Activated CD8-positive, alpha-beta memory T cell treated with anti-CD3 and anti-CD28 coated beads for 1 hour (primary cell): ENCODE measurements around the gene CCM2.
"Not testable (repeated sequence)": the region's sequence is repeated elsewhere in the genome, so short reads cannot be mapped to it uniquely, and the experiment has no call there.

Experiments used
- DNase-seq, 2 donors: peaks; one replicate each; pipeline ENCODE4 v3.0.0-alpha.2; 2020; ENCODE audit warnings: low read depth in 1 of 2; ENCODE audit errors: extremely low read depth in 1 of 2

CCM2 gene

DNA sequence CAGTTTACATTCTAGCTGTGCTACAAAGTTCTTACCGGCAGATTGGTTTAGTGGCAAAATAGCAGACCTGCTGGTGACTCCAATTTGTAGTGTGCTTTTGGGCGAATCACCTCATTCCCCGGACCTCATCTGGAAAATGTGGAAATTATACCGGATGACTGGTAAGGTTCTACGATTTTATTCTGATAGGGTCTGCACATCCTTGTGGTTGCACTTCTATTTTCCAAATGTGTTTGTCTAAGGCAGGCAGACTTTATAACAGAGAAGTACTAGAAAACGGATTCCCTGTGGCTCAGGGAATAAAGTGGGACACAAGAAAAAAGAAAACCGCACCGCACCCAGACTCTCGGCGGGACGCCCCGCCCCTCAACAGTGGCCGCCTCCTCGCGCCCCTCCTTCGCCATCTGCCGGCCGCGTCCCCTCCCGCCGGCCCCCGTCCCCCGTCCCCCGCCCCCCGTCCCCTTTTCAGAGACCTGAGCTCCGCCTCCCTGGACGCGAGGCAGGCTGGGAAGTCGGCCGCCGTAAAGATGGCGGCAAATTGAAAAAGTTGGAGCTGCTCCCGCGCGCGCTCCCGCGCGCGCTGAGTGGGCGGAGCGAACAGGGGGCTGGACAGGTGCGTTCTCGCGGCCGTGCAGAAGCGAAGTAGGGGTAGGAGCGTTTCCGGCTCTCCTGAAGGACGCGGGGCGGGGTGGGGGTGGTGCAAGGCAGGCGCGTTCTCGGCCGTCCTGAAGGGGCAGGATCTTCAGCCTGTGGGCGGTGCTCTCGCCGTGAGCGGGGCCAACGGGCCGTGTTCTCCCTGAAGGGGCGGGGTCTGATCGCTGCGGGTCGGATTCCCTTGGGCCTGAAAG, 532 bp upstream of the CCM2 start:
- DNase-seq = peak; percentile 96 to 98

- no peak for DNase-seq
Observed at GRCh38 chr7:45001138-45001694, 1.2 kb downstream of the CCM2 start.

DNA sequence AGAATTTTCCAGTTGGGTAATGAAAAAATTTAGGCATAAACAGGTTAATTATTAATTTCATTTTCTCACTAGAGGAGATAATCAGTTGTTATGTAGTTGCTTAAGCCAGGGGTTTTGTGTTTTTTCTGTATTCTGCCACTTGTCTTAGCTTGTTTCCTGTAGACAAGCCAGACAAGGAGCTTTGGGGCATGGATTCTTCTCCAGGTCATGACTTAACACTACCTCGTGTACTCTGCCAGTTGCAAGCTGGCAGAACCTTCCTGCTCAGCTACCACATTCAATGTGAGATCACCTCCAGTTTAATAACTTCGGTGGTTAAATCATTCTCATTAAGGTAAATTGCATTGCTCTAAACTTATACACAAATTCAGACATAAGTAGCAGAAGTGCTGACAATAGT, 1.8 kb downstream of the CCM2 start:
- DNase-seq = no peak

DNA sequence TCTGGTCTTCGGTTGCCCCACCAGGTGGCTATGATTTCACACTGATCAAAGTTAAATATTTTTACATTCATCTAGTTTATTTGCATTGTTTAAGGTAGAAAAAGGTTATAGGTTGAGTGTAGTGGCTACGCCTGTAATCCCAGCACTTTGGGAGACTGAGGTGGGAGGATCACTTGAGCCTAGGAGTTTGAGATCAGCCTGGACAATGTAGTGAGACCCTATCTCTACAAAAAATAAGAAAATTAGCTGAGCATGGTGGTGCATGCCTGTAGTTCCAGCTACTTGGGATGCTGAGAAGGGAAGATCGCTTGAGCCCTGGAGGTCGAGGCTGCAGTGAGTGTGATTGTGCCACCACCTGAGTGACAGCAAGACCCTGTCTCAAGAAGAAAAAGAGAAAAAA, 3.8 kb downstream of the CCM2 start:
- DNase-seq = no peak

DNA sequence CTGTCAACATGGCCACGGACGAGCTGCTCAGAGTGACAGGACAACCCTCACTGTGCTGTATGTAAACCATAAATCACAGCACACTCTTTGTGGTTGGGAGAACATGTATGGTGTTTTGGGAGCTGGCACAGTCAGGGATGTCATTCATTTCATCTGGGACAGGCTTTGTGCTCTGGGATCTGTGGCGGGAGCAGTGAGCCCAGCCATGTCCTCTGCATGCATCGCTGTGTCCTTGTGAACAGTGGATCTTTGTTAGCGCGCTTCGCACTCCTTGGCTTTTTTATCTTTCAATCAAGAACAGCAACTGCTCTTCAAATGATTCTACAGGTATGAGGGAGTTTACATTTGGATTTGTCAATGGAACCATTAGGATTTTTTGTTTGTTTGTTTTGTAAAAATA, 7.1 kb downstream of the CCM2 start:
- no peak for DNase-seq

DNA sequence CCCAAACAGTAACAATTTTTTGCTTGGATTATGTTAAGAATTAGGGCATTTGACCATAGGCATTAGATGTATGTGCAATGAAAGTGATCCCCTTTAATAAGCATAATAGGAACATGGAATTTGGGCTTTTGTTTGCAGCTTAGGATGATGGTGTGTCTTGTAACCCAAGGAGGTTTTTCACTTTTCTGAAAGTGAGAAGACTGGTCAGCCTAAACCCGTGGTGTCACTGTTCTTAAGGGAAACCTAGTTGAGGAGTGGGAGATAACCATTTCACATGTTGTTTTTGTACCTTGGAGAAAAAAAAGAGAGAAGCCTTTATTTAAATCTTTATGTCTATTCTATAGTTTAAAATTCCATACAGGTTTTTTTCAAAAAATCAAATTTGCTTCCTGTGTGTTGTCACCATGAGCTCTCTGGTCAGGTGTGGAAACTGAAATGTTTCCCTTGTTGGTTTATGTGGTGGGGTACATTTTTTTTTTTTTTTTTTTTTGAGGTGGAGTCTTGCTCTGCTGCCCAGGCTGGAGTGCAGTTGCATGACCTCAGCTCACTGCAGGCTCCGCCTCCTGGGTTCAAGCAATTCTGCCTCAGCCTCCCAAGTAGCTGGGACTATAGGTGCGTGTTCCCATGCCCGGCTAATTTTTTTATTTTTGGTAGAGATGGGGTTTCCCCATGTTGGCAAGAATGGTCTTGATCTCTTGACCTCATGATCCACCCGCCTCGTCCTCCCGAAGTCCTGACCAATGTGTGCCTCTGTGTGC, 7.7 kb downstream of the CCM2 start:
- no peak for DNase-seq

DNA sequence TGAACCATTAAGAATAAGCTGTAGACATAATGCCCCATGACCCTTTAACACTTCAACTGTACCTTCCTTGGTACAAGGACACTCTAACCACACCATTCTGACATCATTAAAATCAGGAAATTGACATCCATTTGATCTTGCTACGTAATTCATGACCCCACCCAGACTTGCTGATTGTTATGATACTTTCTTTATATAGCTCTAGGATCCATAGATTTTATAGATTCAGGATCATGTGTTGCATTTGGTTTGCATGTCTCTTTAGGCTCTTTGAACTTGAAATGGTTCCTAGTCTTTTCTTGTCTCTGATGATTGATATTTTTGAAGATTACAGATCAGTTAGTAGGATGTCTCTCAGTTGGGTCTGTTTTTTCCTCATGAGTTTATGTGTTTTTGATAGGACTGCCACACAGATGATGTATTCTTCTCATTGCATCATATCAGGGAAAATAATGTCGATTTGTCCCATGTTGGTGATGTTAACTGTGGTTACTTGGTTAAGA, 13.5 kb downstream of the CCM2 start:
- no peak for DNase-seq

GRCh38 chr7:45015313-45015712, 15.3 kb downstream of the CCM2 start:
- no peak for DNase-seq

DNA sequence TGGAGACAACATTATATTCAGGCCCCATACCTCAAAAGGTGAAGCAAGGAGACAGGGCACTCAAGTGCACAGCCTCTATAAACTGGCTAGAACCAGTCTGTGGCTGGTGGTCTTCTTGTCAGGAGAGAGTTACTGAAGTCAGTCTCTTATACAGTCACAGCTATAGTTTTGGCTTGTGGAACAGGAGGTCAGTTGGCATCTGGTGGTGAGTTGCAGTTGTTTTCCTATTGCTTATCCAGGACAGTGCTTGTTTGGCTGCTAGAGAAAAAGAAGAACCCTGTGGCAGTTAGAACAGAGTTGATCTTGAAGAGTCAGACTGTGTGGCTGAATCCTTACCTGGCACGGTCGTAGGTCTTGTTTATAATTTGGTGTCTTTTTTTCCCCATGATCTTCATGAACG, 17.3 kb downstream of the CCM2 start:
- no peak for DNase-seq

GRCh38 chr7:45020915-45021314, 20.9 kb downstream of the CCM2 start:
- no peak for DNase-seq

- DNase-seq = no peak
Observed at GRCh38 chr7:45021604-45022296, 21.7 kb downstream of the CCM2 start.

DNA sequence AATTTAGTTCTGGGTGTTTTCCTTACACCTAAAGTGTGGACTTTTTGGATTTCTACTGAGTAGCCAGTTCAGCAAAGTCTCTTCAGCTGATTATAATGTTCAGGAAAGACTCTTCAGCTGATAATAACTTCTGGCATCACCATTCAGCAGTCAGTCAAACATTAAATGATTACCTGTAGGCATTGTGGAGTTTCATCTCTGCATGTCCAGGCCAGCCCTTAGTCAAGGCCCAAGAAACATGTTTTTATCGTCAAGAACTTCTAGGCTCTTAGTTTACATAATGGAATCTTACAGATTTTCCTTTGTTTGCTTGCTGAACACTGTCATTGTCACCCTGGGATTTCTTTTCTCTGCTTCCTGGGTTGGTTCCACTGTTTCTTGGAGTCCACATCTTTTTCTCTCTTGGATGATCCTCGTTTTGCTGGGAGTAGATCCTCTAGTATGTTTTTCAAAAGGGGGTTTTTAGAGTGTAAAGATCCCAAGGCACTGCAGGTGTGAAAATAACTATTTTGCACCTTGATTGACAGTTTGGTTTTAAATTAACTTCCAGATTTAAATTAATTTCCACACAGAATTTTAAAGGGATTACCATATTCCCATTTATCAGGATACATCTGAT, 24.2 kb downstream of the CCM2 start:
- DNase-seq = no peak

DNA sequence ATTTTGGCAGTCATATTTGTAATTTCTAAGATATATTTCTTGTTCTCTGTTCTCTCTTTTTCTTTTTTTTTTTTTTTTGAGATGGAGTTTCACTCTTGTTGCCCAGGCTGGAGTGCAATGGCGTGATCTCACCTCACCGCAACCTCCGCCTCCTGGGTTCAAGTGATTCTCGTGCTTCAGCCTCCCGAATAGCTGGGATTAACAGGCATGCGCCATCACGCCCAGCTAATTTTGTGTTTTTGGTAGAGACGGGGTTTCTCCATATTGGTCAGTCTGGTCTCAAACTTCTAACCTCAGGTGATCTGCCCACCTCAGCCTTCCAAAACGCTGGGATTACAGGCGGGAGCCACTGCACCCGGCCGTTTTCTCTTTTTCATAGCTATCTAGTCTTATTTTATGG, 25.5 kb downstream of the CCM2 start:
- not testable (repeated sequence) for DNase-seq

DNA sequence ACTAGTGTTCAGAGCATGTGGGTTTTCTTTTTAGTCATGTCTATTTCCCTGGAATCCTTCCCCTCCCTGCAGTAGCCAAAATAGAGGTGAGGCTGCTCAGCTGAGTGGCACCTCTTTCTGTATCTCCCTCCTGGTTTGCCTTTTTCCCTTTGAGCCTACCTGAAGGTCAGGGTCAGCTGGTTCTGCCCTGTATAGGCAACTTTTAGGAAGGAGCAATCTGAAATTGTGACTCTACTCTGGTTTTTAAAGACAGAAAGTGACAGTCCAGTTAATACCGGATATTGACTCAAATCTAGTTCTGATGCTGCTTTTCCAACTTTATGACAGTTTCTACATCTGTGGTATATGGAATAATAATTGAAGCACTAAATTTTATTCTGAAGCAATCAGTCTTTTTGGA, 26.0 kb downstream of the CCM2 start:
- DNase-seq = no peak

DNA sequence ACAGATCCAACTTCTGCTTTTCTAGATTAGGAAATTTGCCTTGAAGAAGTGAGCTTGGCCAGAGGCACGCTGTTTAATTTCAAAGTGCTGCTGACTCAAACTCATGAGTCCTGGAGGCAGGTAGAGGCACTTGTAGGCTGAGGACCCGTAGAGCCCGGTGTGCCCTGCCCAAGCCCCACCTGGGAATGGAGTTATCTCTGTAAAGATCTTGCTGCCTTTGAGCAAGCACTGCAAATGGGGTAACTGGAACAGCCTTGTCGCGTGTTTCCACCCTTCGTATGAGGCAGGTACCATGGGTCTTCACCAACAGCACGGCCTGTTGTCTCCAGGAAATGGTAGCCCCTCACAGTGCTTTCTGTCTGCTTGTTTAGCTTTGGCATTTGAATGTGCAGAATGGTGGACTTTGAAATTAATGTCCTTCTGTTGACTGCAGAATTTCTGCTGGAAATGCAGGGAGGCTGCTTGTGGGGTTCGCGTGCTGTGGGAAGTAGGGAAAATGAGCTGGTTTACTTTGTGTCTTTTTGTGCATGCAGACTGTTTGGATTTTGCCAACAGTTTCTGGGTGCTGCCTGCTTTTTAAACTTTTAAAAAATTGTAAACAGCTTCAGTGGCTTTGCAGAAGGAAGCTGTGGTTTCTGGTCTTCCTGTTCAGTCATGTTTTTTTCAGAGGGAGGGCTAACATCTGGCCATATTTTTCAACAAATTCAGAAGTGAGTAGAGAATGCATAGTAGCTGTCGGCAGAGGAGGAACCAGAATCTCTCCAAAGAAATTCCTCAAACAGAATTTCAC, 27.2 kb downstream of the CCM2 start:
- DNase-seq = no peak

- DNase-seq = no peak
Observed at GRCh38 chr7:45027774-45028114, 27.7 kb downstream of the CCM2 start.

- DNase-seq = no peak
Observed at GRCh38 chr7:45028138-45028919, 28.3 kb downstream of the CCM2 start.

DNA sequence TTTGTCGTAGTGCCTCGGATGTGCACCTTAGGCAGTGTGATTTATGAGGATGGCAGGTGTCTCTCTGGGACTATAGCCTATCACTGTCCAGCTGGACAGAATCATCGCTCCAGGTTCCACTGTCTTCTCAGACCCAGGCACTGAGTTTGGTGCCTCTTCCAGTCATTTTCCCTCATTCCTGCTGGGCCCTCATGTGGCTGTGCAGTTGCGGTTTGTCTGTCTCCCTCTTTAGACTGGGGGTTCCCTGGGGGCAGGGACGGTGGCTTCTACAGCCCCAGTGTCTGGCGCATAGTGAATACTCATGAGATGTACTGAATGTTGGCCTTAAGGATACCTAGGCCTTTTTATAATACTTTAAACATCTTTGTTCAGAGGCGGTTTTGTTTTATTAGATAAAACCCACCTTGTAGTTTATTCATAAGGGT, 28.9 kb downstream of the CCM2 start:
- DNase-seq = no peak

GRCh38 chr7:45031829-45032228, 31.8 kb downstream of the CCM2 start:
- DNase-seq = no peak
